Measurements from ENCODE around the gene ANO6.
"Not testable (repeated sequence)": the region's sequence is repeated elsewhere in the genome, so short reads cannot be mapped to it uniquely, and the experiment has no call there.

Gene ANO6

GRCh38 chr12:45244561-45245343 lies 28.9 kb downstream of the ANO6 start:
- DNase-seq: no peak

GRCh38 chr12:45246236-45246635 lies 30.3 kb downstream of the ANO6 start:
- DNase-seq: no peak

- DNase-seq: no peak
Measured at GRCh38 chr12:45247589-45247988, 31.7 kb downstream of the ANO6 start.

GRCh38 chr12:45248095-45248494 lies 32.2 kb downstream of the ANO6 start:
- no peak for DNase-seq

GRCh38 chr12:45254254-45254653 lies 38.4 kb downstream of the ANO6 start:
- no peak for DNase-seq

GRCh38 chr12:45256721-45257120 lies 40.8 kb downstream of the ANO6 start:
- no peak for DNase-seq

- DNase-seq: no peak
Measured at GRCh38 chr12:45257185-45257930, 41.5 kb downstream of the ANO6 start.

- peak; percentile 75 for DNase-seq
Measured at GRCh38 chr12:45259675-45260074, 43.8 kb downstream of the ANO6 start.

GRCh38 chr12:45260104-45260815 lies 44.4 kb downstream of the ANO6 start:
- peak; percentile 40 for DNase-seq

GRCh38 chr12:45260854-45261253 lies 45.0 kb downstream of the ANO6 start:
- no peak for DNase-seq

- DNase-seq: not testable (repeated sequence)
Measured at GRCh38 chr12:45262185-45262584, 46.3 kb downstream of the ANO6 start.

GRCh38 chr12:45263587-45263986 lies 47.7 kb downstream of the ANO6 start:
- no peak for DNase-seq

- peak; percentile 92 for DNase-seq
Measured at GRCh38 chr12:45268672-45269411, 52.9 kb downstream of the ANO6 start.

GRCh38 chr12:45269412-45269751 lies 53.5 kb downstream of the ANO6 start:
- no peak for DNase-seq

- no peak for DNase-seq
Measured at GRCh38 chr12:45270951-45271350, 55.1 kb downstream of the ANO6 start.

- peak; percentile 97 for DNase-seq
Measured at GRCh38 chr12:45273717-45274271, 57.9 kb downstream of the ANO6 start.

GRCh38 chr12:45276154-45276755 lies 60.4 kb downstream of the ANO6 start:
- no peak for DNase-seq

GRCh38 chr12:45278447-45278846 lies 62.6 kb downstream of the ANO6 start:
- DNase-seq: no peak

GRCh38 chr12:45279931-45280830 lies 64.3 kb downstream of the ANO6 start:
- DNase-seq: no peak

- no peak for DNase-seq
Measured at GRCh38 chr12:45281994-45282393, 66.1 kb downstream of the ANO6 start.

- no peak for DNase-seq
Measured at GRCh38 chr12:45282411-45282810, 66.5 kb downstream of the ANO6 start.
